ENCODE results near the gene HRH1. TPM values are rescaled to one million over a fixed set of nuclear protein-coding genes. Genes with fewer than 3 reads are reported as not detected.
A peak's percentile ranks its signal among the peaks of the same experiment; 100 is the strongest.

Gene HRH1
- total RNA-seq, 1 donor from 2014 or later: not detected

- no peak overlapping the region for H3K27ac Mint-ChIP-seq (ENCODE audit: unreplicated experiment)
- no peak for DNase-seq
- no peaks in the 10 kb centered on the region for H3K36me3 Mint-ChIP-seq (ENCODE audit: unreplicated experiment)
- H3K27me3 Mint-ChIP-seq (ENCODE audit: unreplicated experiment): peaks cover 4% of the 10 kb centered on the region
- TF ChIP-seq, protein P1, sequence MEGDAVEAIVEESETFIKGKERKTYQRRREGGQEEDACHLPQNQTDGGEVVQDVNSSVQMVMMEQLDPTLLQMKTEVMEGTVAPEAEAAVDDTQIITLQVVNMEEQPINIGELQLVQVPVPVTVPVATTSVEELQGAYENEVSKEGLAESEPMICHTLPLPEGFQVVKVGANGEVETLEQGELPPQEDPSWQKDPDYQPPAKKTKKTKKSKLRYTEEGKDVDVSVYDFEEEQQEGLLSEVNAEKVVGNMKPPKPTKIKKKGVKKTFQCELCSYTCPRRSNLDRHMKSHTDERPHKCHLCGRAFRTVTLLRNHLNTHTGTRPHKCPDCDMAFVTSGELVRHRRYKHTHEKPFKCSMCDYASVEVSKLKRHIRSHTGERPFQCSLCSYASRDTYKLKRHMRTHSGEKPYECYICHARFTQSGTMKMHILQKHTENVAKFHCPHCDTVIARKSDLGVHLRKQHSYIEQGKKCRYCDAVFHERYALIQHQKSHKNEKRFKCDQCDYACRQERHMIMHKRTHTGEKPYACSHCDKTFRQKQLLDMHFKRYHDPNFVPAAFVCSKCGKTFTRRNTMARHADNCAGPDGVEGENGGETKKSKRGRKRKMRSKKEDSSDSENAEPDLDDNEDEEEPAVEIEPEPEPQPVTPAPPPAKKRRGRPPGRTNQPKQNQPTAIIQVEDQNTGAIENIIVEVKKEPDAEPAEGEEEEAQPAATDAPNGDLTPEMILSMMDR (IDR thresholded peaks at IDR 0.05; ENCODE audit: partially characterized antibody, unreplicated experiment): no peak
- H3K4me1 Mint-ChIP-seq (ENCODE audit: low read depth, unreplicated experiment): no peaks in the 10 kb centered on the region
- H3K9me3 Mint-ChIP-seq (ENCODE audit: unreplicated experiment): peaks cover 1% of the 10 kb centered on the region
- no peak overlapping the region for H3K4me3 Mint-ChIP-seq (ENCODE audit: unreplicated experiment)
These were observed 33.9 kb downstream of the HRH1 start for GRCh38 chr3:11188231-11188630.

- TF ChIP-seq, protein P1 (IDR thresholded peaks at IDR 0.05; ENCODE audit: partially characterized antibody, unreplicated experiment): no peak
- Mint-ChIP-seq H3K4me1 (ENCODE audit: low read depth, unreplicated experiment) (peaks cover 15% of the 10 kb centered on the region), H3K9me3 (ENCODE audit: unreplicated experiment) (peaks cover 4% of the 10 kb centered on the region), H3K36me3 (ENCODE audit: unreplicated experiment) (no peaks in the 10 kb centered on the region), H3K27ac (ENCODE audit: unreplicated experiment) (no peak overlapping the region), H3K27me3 (ENCODE audit: unreplicated experiment) (peaks cover 5% of the 10 kb centered on the region), H3K4me3 (ENCODE audit: unreplicated experiment) (no peak overlapping the region)
- DNase-seq: no peak
These were observed 40.9 kb downstream of the HRH1 start for GRCh38 chr3:11195201-11195600.

- no peak overlapping the region for H3K4me3 Mint-ChIP-seq (ENCODE audit: unreplicated experiment)
- H3K27me3 Mint-ChIP-seq (ENCODE audit: unreplicated experiment): peaks cover 5% of the 10 kb centered on the region
- no peak for DNase-seq
- peaks cover 4% of the 10 kb centered on the region for H3K9me3 Mint-ChIP-seq (ENCODE audit: unreplicated experiment)
- TF ChIP-seq, protein P1 (IDR thresholded peaks at IDR 0.05; ENCODE audit: partially characterized antibody, unreplicated experiment): no peak
- H3K36me3 Mint-ChIP-seq (ENCODE audit: unreplicated experiment): no peaks in the 10 kb centered on the region
- peaks cover 15% of the 10 kb centered on the region for H3K4me1 Mint-ChIP-seq (ENCODE audit: low read depth, unreplicated experiment)
- peak overlapping the region; percentile 2 for H3K27ac Mint-ChIP-seq (ENCODE audit: unreplicated experiment)
These were observed 41.5 kb downstream of the HRH1 start for GRCh38 chr3:11195721-11196332.

- TF ChIP-seq, protein P1 (IDR thresholded peaks at IDR 0.05; ENCODE audit: partially characterized antibody, unreplicated experiment): no peak
- no peaks in the 10 kb centered on the region for H3K36me3 Mint-ChIP-seq (ENCODE audit: unreplicated experiment)
- no peak overlapping the region for H3K27ac Mint-ChIP-seq (ENCODE audit: unreplicated experiment)
- H3K4me1 Mint-ChIP-seq (ENCODE audit: low read depth, unreplicated experiment): peaks cover 15% of the 10 kb centered on the region
- H3K27me3 Mint-ChIP-seq (ENCODE audit: unreplicated experiment): peaks cover 5% of the 10 kb centered on the region
- no peak for DNase-seq
- no peak overlapping the region for H3K4me3 Mint-ChIP-seq (ENCODE audit: unreplicated experiment)
- peaks cover 4% of the 10 kb centered on the region for H3K9me3 Mint-ChIP-seq (ENCODE audit: unreplicated experiment)
These were observed 43.2 kb downstream of the HRH1 start for GRCh38 chr3:11197484-11197883.

DNA sequence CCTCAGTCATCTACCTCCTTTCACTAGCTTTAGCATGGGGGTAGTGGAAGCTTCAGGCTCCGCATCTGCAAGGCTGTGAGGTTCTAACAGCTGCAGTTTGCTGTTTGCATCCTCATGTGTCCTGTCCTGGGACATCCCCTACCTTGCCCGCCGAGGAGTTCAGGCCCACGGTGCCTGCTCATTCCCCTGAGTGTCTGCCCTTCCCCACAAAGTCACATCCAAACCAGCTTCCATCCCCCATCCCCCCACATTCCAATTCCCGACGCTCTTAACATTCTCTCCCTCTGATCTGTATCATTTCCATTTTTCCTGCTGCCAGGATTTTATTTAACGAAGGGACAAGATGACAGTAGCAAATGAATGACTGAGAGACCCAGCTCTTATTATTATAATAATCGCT, 43.8 kb downstream of the HRH1 start:
- peaks cover 5% of the 10 kb centered on the region for H3K27me3 Mint-ChIP-seq (ENCODE audit: unreplicated experiment)
- TF ChIP-seq, protein P1 (IDR thresholded peaks at IDR 0.05; ENCODE audit: partially characterized antibody, unreplicated experiment): no peak
- H3K4me1 Mint-ChIP-seq (ENCODE audit: low read depth, unreplicated experiment): peaks cover 15% of the 10 kb centered on the region
- no peak overlapping the region for H3K4me3 Mint-ChIP-seq (ENCODE audit: unreplicated experiment)
- no peak overlapping the region for H3K27ac Mint-ChIP-seq (ENCODE audit: unreplicated experiment)
- DNase-seq: no peak
- H3K36me3 Mint-ChIP-seq (ENCODE audit: unreplicated experiment): no peaks in the 10 kb centered on the region
- peaks cover 4% of the 10 kb centered on the region for H3K9me3 Mint-ChIP-seq (ENCODE audit: unreplicated experiment)

Data from glutamatergic neuron (in vitro differentiated cells).